NCI-H2029 (cell line): ENCODE results near the gene CTBP1.

Source experiments
- DNase-seq: peaks from one replicate; lab custom pipeline; 2025; lab: John Stamatoyannopoulos, UW

The CTBP1 gene

GRCh38 chr4:1283711-1284110, 34.8 kb upstream of the CTBP1 start:
- no peak for DNase-seq

GRCh38 chr4:1279253-1279652, 30.3 kb upstream of the CTBP1 start:
- no peak for DNase-seq

GRCh38 chr4:1277667-1278665, 29.0 kb upstream of the CTBP1 start:
- no peak for DNase-seq

- no peak for DNase-seq
Observed at GRCh38 chr4:1276984-1277383, 28.1 kb upstream of the CTBP1 start.

GRCh38 chr4:1274871-1275270, 25.9 kb upstream of the CTBP1 start:
- DNase-seq, result no peak

- DNase-seq, result no peak
Observed at GRCh38 chr4:1271686-1272085, 22.8 kb upstream of the CTBP1 start.

GRCh38 chr4:1269209-1269608, 20.3 kb upstream of the CTBP1 start:
- DNase-seq, result no peak

GRCh38 chr4:1266881-1267763, 18.2 kb upstream of the CTBP1 start:
- DNase-seq, result no peak

GRCh38 chr4:1265351-1265750, 16.4 kb upstream of the CTBP1 start:
- no peak for DNase-seq

- DNase-seq, result no peak
Observed at GRCh38 chr4:1264942-1265341, 16.0 kb upstream of the CTBP1 start.

GRCh38 chr4:1261107-1261928, 12.4 kb upstream of the CTBP1 start:
- no peak for DNase-seq

- no peak for DNase-seq
Observed at GRCh38 chr4:1260418-1261106, 11.6 kb upstream of the CTBP1 start.

GRCh38 chr4:1259966-1260365, 11.0 kb upstream of the CTBP1 start:
- no peak for DNase-seq

- DNase-seq, result no peak
Observed at GRCh38 chr4:1258457-1258856, 9.5 kb upstream of the CTBP1 start.

GRCh38 chr4:1255699-1256098, 6.8 kb upstream of the CTBP1 start:
- DNase-seq, result no peak

- no peak for DNase-seq
Observed at GRCh38 chr4:1255151-1255550, 6.2 kb upstream of the CTBP1 start.

GRCh38 chr4:1253831-1254230, 4.9 kb upstream of the CTBP1 start:
- no peak for DNase-seq

- DNase-seq, result no peak
Observed at GRCh38 chr4:1252928-1253492, 4.1 kb upstream of the CTBP1 start.

- no peak for DNase-seq
Observed at GRCh38 chr4:1251773-1252066, 2.8 kb upstream of the CTBP1 start.

- DNase-seq, result no peak
Observed at GRCh38 chr4:1250921-1251772, 2.2 kb upstream of the CTBP1 start.

GRCh38 chr4:1250527-1250812, 1.5 kb upstream of the CTBP1 start:
- no peak for DNase-seq
